Erythroblast (primary cell): Measurements from ENCODE around the gene CLPSL2.

Source experiments
- DNase-seq, 2 experiments: peaks; one replicate each; lab custom pipeline; 2025; lab: John Stamatoyannopoulos, UW
- GATA1 ChIP-seq: IDR thresholded peaks from 2 replicates; pipeline ENCODE4 v1.6.1; 2011; ENCODE audit warnings: low read depth, mild to moderate bottlenecking, control low read depth, low read length, moderate library complexity
- POLR2A ChIP-seq: IDR thresholded peaks from 2 replicates; pipeline ENCODE4 v1.6.1; 2011; ENCODE audit warnings: mild to moderate bottlenecking, low read length

The CLPSL2 gene

GRCh38 chr6:35755278-35755924 lies 21.0 kb upstream of the CLPSL2 start:
- TF ChIP-seq POLR2A (no peak), GATA1 (no peak)

GRCh38 chr6:35757456-35758123 lies 18.8 kb upstream of the CLPSL2 start:
- TF ChIP-seq POLR2A (no peak), GATA1 (no peak)
- DNase-seq = peak; percentile 48 to 58

More at GRCh38 chr6:35755278-35755924, 21.0 kb upstream of the CLPSL2 start:
- DNase-seq = no peak

GRCh38 chr6:35759426-35759825 lies 17.0 kb upstream of the CLPSL2 start:
- no peak for TF ChIP-seq POLR2A
- no peak for DNase-seq

- no peak for DNase-seq
These were observed 10.7 kb upstream of the CLPSL2 start for GRCh38 chr6:35765739-35766138.

GRCh38 chr6:35769211-35769610 lies 7.2 kb upstream of the CLPSL2 start:
- DNase-seq = no peak
- no peak for TF ChIP-seq GATA1
- TF ChIP-seq POLR2A = no peak

More at GRCh38 chr6:35765739-35766138, 10.7 kb upstream of the CLPSL2 start:
- TF ChIP-seq POLR2A = no peak
- no peak for TF ChIP-seq GATA1

GRCh38 chr6:35771343-35771627 lies 5.1 kb upstream of the CLPSL2 start:
- no peak for TF ChIP-seq POLR2A
- no peak for TF ChIP-seq GATA1
- no peak for DNase-seq

- no peak for TF ChIP-seq GATA1
- no peak for TF ChIP-seq POLR2A
- no peak for DNase-seq
These were observed 2.1 kb upstream of the CLPSL2 start for GRCh38 chr6:35774116-35774794.

- no peak for TF ChIP-seq GATA1
- TF ChIP-seq POLR2A = no peak
- no peak for DNase-seq
These were observed 1.4 kb upstream of the CLPSL2 start for GRCh38 chr6:35775031-35775430.

- no peak for DNase-seq
- TF ChIP-seq GATA1 (no peak), POLR2A (no peak)
These were observed 1.1 kb downstream of the CLPSL2 start for GRCh38 chr6:35777356-35778102.

GRCh38 chr6:35778437-35778836 lies 2.0 kb downstream of the CLPSL2 start:
- DNase-seq = no peak
- TF ChIP-seq GATA1 = no peak

- TF ChIP-seq GATA1 = no peak
- no peak for DNase-seq
These were observed 4.3 kb downstream of the CLPSL2 start, which contains the start of gene CLPSL1 for GRCh38 chr6:35780719-35781118. Gene CLPSL1, plus strand, starts transcription at chr6:35781019. Its CDS starts 92 bp downstream, at chr6:35781111.

GRCh38 chr6:35781290-35781689 lies 4.9 kb downstream of the CLPSL2 start:
- TF ChIP-seq GATA1 = no peak
- no peak for TF ChIP-seq POLR2A
- DNase-seq = no peak

- DNase-seq = no peak
These were observed 6.0 kb downstream of the CLPSL2 start for GRCh38 chr6:35782424-35782823.

GRCh38 chr6:35784200-35784599 lies 7.8 kb downstream of the CLPSL2 start:
- no peak for DNase-seq
- no peak for TF ChIP-seq GATA1

More at GRCh38 chr6:35782424-35782823, 6.0 kb downstream of the CLPSL2 start:
- TF ChIP-seq GATA1 = no peak
- TF ChIP-seq POLR2A = no peak
